ENCODE data around the gene IL1RL1.
"Not testable (repeated sequence)": the region's sequence is repeated elsewhere in the genome, so short reads cannot be mapped to it uniquely, and the experiment has no call there.

Gene IL1RL1

DNA sequence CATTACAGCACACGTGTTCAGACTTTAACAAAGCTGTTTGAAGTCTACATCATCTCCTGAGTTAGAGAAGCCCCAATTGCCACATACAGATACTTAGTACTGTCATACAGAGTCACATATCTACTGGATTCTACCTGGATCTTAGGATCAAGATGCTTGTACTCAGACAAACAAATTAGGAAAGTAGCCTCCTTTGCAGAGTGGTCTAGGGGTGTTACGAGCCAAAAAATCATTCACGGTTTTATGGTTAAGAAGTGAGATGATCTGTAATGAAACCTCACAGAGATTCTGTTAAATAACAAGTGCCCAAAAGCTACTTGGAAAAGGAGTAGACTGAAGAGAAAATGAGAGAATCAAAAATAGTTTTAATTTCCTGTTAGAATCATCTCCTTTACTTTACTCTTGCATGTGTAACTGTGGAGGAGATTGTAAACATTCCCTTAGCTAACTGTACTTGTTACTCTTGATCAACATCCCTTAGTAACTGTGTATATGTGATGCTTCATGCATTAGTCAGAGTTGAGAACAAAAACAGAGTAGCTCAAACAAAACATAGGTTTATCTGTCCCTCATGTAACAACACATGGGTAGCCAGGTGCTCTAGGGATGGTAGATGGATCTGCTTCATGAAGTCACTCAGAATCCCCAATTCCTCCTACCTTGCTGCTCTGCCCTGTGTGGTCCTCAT is 16.4 kb upstream of the IL1RL1 start:
- DNase-seq = no peak

DNA sequence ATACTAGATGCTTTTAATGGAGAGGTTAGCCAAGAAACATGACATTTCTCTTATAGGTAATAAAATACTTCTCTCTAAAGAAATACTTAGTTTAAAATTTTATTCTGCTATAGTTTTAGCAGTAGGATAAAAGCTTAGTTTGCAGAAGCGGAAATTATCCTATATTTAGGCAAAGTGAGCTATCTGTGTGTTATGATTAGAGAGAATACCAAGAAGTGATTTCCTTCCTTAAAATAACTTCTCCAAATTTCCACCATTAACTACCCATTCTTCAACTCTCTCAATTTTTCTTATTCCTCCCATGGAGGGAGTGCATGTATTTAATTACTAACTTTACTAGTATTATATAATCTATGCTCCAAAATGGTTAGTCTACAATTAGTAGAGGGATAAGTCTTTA is 15.8 kb upstream of the IL1RL1 start:
- DNase-seq = no peak

DNA sequence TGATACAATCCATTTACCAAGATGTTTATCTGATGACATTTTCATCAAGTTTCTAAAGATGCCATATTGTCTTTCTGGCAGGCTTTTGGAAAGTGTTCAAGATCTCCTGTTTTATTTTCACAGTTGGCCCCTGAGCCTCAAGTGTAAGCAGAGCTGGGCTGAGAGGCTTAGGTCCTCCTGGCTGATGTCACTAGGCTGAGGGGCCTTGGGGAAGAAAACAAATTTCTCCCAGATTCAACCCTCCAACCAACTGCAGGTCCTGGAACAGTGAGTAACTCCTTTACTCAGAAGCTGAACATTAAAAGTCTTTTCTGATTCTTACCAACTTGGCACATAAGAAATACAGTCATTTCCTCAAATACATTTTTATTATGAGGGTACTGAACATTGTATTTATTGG is 14.9 kb upstream of the IL1RL1 start:
- DNase-seq = no peak

DNA sequence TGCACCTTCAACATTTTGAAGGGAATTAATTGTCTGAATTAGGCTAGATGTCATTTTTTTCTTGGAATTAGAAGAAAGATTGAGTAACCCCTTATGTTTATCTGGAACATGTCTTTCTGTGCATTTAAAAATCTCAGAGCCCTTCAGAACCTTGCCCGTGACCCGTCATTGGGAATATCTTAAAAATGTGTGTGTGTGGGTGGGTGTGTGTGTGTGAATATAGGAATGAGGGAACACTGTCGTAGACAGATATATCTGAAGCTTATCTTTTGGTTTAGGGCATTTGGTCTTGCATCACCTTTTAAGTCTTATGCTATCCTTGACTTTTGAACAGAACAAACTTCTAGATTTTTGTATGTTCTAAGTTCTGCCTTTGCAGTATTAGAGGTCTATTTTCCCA is 13.5 kb upstream of the IL1RL1 start:
- no peak for DNase-seq

DNA sequence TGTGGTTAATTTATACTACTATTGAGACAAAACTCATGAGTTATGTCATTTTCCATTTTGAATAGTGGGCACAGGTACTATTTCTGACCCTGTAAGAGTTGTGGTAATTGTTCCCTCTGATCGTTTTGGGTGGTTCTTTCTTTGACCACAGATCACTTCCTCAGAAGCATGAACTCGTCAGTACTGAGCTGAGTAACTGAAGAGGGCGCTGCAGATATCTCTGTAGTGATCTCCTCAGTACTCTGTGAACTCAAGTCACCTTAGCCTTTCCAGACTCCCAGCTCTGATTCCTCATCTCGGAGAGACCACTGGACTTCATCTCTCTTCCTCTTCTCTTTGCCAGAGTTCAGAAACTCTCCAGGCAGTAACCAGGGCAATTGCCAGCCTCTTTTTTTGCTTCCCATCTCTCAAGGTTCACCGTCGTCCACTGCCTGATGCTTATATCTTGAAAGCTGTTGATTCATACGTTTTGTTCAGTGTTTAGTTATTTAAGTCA is 9.4 kb upstream of the IL1RL1 start:
- DNase-seq = no peak

DNA sequence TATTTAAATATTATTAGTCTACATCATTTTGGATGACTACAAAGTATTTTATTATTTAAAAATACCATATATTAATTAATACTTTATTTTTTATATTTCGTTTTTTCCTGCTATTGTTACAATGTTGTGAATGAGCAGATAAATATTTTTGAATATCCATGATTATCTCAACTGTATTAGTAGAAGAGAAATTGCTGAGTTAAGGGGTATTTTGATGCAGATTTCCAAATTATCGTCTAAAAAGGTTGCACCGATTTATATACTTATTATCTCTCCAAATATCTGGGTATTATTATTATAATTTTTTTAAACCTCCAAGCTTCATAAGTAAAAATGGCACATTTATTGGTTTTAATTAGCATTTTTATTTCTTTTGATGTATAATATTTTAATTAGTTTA is 8.9 kb upstream of the IL1RL1 start:
- DNase-seq = no peak

DNA sequence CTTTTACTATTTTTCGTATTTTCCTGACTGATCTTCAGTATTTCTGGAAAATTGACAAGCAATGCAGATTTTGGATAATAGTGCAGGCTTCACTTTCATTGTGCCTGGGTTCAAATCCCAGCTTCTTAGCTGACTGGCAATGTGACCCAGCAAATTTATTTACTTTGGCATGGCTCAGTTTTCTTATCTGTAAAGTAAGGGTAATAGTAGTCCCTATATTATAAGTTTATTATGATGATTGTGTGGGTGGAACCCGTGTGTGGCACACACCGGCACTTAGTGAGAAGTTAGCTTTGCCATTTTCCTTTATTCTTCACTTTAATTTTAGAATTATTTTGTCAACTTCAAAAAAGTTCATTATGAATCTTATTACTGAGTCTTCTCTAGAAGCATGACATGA is 7.8 kb upstream of the IL1RL1 start:
- DNase-seq = no peak

DNA sequence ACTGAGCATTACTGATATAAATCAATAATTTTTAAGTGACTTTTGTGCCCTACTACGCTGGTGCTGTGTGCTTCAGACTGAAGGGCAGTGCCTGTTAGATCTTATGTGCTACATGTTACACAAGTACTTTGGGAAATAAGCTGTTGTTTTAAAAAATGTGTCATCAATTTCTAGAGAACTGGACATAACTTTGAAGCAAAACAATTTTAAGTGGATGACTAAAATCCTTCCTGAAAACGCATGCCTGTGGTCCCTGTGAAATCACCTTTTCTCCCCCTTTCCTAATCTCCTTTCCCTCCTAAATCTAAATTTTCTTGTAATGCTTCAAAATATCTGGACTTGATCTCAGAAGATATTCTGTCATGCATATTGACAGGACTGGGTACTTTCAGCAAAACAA is 7.1 kb upstream of the IL1RL1 start:
- no peak for DNase-seq

DNA sequence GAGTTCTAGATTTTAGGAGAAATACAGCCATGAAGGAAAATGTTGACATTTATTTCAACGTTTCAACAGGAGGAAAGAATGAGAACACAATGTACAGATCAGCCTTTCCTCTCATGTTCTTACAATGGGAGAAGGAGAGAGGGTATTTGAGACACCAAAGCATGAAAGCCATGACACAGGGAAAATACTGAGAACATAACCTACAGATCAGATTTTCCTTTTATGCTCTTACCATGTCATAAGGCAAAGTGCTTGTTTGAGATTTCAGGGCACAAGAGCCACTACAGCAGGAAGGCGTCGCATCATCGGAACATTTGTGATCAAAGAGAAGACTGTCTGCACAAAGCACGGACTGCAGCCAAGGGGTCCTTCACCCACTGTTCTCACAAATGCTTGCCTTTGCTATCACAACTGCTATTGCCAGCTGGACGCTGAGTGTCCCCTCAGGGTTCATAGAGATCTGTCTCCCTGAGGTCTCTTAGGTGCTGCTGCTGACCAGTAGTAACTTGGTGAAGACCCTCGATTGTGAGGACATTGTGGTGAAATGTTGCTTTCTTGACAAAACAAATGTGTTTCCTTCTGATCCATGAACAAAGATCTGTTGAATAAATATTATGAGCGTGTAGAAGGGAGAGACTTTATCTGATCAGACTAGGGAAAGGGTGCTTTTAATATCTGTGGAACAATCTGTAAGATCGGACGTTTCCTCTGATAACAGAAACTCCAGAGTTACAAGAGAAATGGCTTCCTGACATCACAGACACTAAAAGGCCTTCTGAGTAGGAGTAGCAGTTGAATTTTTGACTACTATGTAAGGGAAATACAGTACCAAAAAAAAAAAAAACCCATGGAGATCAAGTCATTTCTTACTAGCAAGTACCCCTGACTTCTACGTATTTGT is 6.4 kb upstream of the IL1RL1 start:
- DNase-seq = no peak

DNA sequence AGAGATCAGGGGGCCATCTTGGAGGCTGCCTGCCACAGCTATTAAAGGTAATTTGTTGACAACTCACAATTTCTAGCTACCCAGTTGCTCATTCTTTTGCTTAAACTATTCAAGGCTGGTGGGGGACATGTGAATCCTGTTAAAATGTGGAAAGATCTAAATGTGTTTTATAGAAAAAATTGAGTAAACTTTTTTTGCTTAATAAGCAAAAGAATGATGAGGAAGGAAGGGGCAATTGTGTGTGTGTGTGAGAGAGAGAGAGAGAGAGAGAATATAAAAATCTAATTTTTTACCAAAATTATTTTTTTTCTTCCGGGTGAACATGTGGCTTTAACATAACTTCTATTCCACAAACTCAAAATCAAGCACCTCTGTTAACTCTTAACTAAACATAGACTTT is 5.2 kb upstream of the IL1RL1 start:
- DNase-seq = no peak

DNA sequence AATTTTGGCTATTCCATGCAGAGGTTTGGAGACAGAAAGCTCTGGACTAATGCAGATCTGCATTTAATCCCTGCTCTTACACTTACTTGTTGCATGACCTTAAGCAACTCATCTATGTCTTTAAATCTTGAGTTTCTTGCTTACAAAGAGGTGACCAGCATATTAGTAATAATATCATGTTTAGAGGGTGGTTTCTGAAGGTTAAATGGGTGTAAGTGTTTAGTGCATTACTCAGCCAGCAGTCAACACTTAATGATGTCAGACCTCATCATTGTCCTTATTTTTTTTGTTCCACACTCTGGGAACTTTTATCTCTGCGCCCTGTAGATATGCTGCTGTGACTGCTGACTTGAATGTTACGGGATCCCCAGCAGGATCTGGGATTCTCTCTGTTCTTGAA is 1.7 kb downstream of the IL1RL1 start:
- no peak for DNase-seq

DNA sequence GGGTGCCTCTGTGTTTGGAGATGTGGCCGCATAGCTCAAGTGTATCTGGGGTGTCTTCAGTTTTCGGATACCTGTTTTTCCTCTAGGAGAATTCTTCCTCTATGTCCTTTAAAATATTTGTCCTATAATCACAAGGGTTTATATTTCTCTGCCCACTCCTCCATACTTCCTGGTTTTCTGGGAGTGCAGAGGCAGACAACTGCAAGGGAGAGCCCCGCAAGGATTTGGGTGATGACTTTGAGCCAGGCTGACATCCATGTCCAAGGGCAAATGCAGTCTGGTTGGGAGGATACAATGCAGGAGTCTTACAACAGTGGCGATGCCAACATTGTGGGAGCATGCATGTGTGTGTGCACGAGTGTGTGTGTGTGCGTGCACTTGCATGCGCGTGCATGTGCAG is 2.1 kb downstream of the IL1RL1 start:
- no peak for DNase-seq

DNA sequence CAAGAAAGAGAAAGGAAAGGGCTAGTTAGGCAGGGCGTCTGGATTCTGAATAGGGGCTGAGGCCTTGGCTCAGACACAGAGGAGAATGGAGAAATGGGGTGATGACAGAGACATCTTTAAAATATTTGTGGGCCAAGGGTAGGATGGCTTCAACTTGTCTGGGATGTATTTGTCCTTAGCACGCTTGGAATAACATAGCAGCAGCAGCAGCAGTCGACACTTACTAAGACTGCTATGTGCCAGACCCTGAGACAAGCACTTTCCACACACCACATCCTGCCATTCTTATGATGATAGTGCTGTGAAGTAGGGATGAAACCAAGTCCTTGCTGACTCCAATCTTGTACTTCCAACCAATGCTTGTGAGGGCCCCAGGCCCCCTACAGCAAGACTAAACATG is 2.6 kb downstream of the IL1RL1 start:
- DNase-seq = no peak

DNA sequence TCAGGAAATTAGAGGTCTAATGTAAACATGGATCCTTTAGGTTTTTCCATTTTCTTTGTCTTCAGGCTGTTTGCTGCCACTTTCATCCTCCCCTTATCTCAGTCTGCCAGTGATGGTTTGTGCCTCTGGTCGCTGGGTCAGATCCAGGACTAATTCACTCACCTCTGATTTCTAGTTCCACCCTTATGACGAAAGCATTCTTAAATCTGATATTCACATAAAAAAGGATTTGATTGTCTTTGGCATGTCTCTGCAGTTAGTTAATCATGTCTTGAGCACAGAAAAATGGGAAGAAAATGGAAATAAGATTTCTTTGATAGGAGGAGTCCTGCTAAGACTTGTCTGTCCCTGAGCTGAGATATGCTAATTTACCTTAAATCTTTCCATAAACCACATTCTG is 4.6 kb downstream of the IL1RL1 start:
- no peak for DNase-seq

DNA sequence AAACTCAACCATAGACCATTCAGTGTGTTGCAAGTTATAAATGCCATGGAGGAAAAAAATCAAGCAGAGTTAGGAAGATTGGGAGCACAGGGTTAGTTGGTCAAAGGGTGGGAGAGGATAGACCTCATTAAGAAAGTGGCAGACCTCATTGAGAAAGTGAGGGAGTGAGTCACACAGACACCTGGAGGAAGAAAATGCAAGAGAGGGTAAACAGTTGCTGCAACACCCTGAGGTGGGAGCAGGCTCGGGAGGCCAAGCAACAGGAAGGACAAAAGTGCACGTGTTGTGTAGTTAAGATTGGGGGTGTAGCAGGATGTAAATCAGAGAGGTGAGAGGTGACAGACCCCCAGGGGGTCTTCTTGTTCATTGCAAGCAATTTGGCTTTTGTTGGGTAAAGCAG is 6.4 kb downstream of the IL1RL1 start:
- no peak for DNase-seq

DNA sequence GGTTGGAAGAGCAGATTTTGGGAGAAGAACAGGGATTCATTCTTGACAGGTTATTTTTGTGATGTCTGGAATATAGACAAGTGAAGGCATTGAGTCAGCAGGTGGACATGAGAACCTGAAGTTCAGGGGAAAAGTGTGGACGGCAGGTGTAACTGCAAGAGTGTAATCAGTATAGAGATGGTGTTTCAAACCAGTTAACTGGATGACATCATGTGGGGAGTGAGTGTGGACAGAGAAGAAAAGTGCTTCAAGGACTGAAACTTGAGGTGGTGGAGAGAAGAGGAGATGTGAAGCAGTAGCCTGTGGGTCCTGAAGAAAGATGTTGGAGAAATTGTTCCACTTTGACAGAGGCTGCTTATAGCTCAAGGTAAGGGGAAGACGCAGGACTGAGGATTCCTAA is 7.1 kb downstream of the IL1RL1 start:
- no peak for DNase-seq

DNA sequence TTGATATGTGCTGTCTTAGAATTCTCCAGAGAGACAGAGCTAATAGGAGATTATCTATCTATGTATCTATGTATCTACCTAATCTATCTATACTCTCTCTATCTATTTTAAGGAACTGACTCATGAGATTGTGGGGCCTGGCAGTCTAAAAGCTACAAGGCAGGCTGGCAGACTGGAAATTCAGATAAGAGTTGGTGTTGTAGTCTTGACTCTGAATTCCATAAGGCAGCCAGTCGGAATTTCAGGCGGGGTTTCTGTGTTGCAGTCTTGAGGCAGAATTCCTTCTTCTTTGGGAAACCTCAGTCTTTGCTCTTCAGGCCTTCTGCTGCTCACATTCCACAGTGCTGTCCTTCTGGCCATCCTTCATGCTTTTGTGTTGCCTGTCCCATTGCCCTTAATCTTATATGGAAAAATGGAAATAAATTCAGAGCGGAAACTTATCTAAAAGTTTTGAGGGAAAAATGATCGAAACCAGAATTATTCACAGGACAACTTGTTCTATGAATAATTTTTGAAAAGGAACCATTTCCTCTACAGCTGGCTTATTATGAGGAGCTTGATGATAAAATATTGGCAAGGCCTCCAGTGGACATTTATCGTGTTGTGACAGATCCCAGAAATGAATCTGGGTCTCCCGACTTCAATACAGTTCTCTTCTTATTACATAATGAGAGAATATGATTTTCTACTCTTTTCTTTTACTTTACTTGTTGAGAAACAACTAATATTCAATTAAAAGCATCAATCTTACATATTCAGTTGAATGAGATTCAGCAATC is 10.8 kb downstream of the IL1RL1 start:
- no peak for DNase-seq

DNA sequence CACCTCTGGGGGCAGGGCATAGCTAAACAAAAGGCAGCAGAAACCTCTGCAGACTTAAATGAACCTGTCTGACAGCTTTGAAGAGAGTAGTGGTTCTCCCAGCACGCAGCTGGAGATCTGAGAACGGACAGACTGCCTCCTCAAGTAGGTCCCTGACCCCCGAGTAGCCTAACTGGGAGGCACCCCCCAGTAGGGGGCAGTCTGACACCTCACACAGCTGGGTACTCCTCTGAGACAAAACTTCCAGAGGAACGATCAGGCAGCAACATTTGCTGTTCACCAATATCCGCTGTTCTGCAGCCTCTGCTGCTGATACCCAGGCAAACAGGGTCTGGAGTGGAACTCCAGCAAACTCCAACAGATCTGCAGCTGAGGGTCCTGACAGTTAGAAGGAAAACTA is 13.6 kb downstream of the IL1RL1 start:
- DNase-seq = not testable (repeated sequence)

DNA sequence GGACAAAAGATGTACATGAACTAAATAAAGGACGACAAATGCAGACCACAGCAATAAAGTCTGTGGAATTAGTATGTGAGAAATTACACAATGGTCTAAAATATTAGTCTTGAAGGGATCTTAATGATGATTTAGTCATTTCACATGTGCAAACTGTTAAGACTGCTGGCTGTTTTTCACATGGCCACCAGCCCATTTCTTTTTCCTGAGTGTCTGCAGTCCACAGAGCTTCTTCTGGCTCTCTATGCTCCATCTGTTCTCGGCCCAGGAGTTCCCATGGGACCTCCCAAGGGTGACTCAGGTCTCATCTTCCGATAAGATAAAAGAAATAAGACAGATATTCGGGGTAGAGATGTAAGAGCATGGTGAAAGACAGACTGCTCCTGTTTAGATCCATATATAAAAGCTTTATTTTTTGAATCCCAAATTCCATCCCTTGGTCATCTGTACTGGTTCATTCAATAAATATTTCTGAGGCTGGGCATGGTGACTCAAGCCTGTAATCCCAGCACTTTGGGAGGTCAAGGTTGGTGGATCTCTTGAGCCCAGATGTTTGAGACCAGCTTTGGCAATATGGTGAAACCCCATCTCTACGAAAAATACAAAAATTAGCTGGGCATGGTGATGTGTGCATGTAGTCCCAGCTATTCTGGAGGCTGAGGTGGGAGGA is 20.1 kb downstream of the IL1RL1 start:
- DNase-seq = no peak

DNA sequence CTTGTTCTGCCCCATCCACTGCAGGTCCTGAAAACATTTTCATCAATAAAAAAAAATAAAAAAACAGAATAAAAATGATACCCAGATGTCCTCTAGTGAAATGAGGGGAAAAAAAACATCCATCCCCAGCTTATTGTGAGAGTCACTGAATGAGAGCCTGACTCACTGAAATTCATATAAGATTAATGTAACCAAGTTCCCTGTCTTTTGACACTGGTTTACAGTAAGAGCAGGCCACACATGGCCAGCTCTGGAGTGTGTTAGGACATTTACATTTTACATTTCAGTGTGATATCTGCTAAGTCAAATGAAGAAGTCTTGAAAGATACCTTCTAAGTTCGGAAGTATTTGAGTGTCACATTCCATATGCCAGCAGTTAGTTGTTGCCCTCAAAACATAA is 23.1 kb downstream of the IL1RL1 start:
- no peak for DNase-seq

DNA sequence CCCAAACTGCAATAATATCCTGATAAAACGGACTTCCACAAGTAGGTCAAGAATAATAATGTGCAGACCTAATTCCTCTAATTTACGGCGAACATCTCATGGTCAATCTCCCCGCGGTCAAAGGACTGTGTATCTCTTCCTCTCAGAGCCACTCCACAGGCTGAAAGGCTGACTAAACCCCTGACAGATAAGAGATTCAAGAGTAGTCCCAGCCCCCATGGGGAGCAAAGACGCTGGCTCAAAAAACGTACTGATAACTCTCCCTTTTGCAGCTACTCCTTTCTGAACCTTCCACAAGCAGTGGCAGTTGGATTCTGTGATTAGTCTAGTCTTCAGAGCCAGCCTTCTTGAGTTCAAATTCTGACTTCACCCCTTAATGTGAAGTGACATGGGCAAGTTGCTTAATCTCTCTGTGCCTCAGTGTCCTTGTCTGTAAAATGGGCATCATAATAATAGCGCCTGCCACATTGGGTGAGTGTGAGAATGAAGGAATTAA is 24.6 kb downstream of the IL1RL1 start:
- no peak for DNase-seq

DNA sequence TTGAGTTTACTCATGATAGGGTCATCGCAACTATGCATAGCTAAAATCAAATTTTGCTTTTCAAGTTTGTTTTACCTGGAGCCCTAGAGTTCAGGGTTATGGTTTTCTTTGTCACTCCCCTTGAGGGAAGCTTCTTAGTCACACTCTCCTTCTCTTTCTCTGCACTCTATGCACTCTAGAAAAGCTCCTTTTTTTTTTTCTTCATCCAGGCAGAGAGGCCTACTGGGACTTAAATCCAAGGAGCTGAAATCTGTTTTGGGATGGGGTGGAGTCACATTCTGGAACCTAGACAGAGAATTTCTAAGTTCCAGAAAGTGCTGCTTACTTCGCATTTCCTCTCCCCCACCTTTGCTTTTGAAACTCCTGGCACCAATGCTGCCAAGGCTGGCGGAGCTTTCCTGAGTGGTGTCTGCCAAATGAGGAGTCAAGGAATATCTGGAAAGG is 25.2 kb downstream of the IL1RL1 start:
- no peak for DNase-seq

DNA sequence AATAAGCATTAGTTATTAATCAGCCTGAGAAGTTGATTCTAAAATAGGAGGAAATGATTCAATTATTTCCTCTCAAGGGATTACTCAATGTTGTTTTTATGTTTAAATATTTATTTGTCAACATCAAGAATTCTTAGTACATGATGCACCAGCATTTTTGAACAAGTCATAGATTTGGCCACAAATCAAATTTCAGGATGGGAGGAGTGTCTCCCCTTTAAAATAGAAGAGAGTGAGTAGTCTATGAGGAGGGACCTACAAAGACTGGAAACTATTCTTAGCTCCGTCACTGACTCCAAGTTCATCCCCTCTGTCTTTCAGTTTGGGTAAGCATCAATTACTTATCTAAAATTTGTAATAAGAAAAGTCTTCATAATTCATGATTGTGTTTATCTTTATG is 25.6 kb downstream of the IL1RL1 start:
- no peak for DNase-seq
